ENCODE results near the gene CAMK4.

The CAMK4 gene

DNA sequence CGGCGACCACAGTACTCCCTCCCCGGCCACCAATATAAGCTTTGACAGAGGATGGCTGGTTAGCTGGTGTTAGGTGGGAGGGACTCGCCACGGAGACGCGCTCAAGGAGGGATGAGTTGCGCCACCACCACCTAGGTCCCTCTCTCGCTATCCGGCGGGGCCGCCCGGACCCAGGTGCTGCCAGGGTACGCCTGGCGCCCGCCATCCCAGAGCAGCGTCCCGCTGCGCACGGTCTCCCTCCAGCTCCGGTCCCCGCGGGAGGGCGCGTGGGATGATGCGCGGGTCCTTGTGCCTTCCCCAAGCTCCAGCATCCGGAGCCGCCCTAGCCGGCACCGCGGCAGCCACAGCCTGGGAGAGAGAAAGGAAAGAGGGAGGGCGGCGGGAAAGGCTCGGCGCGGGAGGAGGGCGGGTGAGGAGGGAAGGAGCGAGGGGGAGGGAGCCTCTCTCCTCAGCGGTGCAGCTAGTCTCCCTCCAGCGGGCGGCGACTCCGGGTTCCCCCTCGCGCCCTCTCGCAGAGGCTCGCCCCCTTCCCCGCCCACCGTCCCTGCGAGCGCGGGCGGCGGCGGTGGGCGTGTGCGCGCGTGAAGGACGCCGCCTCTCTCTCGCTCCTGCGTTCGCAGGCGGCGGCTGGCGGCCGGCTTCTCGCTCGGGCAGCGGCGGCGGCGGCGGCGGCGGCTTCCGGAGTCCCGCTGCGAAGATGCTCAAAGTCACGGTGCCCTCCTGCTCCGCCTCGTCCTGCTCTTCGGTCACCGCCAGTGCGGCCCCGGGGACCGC lies at the start of gene CAMK4:
CAMK4 (plus strand) TSS at position 598 of the 774 bp plus-strand sequence; CDS start at position 698, 100 bp downstream.
- peak; percentile 67 to 75 for DNase-seq

DNA sequence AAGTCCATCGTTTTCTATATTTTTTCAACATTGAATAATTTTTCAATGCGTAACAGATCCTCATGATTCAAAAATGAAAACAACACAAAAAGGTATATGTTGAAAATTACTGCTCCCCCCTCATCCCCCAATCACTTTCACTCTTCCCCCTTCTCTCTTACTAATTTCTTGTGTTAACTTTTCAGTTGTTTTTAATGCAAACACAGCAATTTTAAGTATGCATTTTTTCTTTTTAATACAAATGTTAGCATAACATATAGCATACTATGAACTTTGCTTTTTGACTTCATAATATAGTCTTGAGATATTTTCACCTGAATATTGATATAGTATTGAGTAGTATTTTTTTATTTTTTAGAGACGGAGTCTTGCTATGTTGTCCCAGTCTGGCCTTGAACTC lies 41.1 kb upstream of the CAMK4 start:
- DNase-seq = no peak

- no peak for DNase-seq
Measured at GRCh38 chr5:111187079-111187478, 37.1 kb upstream of the CAMK4 start.

DNA sequence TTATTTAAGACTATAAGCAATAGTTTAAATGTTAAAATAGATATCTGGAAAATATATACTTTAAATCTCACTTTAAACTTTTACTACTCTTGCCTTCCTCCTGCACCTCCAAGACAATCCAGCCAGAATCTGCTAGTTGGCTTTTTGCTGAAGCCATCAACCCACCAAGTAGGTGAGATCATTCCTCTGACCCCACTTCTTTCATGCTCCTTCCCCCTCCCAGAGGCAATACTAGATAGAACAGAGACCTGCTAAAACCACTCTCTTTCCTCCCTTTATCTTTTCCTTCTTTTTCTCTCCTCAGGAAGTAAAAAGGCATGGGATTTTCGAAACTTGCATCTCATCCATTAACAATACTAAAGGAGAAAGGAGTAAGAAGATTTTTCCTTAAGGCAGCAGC lies 30.1 kb upstream of the CAMK4 start:
- no peak for DNase-seq

DNA sequence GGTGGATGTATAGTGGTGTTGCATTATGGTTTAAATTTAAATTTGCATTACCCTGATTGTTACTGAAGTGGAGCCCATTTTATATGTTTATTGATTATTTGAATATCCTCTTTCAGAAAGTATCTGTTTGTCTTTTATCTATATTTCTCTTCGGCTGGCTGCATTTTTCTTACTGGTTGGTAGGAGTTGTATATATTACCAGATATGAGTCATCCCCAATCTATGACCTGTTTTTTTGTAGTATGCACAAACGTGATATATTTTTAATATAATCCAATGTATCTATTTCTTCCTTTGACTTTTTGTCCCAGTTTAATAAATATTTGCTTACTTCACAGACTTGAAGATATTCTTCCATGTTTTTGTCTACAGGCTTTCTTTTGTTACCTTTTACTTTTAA lies 29.3 kb upstream of the CAMK4 start:
- DNase-seq = no peak

- DNase-seq = no peak
Measured at GRCh38 chr5:111197523-111197922, 26.7 kb upstream of the CAMK4 start.

- no peak for DNase-seq
Measured at GRCh38 chr5:111198281-111198966, 25.8 kb upstream of the CAMK4 start.

GRCh38 chr5:111200828-111201227 lies 23.4 kb upstream of the CAMK4 start:
- no peak for DNase-seq

DNA sequence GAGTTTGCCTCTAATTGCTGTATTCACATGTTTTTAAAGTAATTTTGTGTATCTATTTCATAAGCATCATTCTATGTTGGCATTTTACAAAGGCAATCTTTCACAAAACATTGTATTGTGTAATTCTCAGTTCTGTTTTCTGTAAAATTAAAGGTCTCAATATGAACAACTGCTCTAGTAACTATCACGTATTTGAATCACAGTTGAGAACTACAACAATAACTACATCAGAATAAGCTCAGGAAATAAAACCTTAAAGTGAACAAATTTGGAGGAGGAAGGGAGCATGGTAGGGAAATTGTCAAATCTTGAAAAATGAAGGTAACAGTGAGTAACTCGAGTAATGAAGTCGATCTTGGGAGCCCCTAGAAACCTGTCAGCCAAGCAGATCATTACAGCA lies 22.5 kb upstream of the CAMK4 start:
- DNase-seq = no peak

- no peak for DNase-seq
Measured at GRCh38 chr5:111211341-111211740, 12.8 kb upstream of the CAMK4 start.

DNA sequence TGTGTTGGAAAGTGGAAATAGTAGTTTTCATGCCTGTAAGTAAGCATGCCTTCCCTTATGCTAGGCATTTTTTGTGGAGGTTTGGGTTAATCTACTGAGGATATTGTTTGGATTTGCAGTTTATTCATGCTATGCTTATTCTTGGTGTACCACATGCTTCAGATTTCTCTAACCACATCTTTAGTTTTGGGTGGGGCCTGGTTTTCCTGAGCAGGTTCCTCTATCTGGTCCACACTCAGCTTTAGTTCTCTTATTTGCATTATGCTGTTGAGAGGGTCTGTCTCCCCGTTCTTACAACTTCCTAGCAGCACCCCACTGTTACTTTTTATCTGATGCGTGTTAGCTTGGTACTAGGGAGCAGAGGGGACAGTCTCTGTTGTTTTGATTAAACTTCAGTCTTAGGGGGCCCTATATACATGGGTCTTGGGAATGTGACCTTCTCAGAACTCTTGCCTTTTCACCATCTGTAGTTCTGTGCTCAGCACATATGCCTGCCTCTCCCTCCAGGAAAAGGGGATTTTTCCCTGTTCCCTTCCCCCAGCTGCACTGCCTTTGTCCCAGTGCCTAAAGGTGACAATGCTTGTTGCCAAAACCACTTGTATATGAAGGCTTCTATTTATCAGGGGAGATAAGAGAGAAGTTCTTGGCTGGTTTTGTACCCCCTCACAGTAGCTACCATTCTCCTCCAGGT lies 10.0 kb upstream of the CAMK4 start:
- no peak for DNase-seq

DNA sequence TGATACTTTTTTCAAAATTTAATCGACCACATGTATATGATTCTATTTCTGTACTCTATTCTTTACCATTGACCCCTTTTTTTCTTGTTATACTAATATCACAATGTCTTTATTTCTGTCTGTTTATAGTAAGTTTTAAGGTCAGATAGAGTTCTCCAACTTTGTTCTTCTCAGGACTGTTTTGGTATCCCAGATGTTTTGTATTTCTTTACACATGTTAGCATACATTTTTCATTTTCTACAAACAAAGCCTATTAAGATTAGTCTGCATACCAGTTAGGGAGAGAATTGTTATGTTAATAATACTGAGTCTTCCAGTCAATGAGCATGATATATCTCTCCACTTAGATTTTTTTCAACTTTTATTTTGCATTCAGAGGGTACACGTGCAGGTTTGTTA lies 8.2 kb upstream of the CAMK4 start:
- no peak for DNase-seq

DNA sequence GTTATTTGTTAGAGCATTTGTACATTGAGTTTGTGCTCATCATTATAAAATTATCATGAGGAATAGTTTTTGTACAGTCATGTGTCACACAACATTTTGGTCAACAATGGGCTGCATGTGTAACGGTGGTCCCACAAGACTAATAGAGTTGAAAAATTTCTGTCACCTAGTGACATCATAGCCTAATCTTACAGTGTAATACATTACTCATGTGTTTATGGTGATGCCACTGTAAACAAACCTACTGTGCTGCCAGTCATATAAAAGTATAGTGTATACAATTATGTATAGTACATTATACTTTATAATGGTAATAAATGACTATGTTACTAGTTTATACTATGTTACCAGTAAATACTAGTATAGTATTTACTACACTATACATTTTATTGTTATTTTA lies 3.0 kb upstream of the CAMK4 start:
- DNase-seq = no peak

- DNase-seq = no peak
Measured at GRCh38 chr5:111223101-111223786, 940 bp upstream of the CAMK4 start.

GRCh38 chr5:111224561-111225345 lies 569 bp downstream of the CAMK4 start:
- no peak for DNase-seq

DNA sequence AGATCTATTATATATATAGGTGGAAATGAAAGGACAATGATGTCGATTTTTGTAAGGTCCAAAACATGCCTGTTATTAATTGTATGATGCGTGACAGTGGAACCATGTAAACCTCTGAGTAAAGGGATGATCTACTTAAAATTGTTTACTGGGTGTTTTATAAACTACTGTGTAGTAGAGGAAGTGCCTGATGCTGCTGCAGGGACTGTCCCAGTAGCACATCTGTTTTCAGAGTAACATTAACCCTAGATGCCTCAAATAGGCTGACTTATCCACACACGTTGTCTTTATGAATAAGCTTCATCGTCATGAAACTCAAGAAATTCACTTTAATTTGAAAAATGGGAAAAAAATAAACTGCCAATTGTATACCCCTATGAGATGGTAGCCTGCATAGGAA lies 1.7 kb downstream of the CAMK4 start:
- DNase-seq = no peak

GRCh38 chr5:111226556-111226955 lies 2.4 kb downstream of the CAMK4 start:
- DNase-seq = no peak

- DNase-seq = no peak
Measured at GRCh38 chr5:111227226-111227782, 3.1 kb downstream of the CAMK4 start.

DNA sequence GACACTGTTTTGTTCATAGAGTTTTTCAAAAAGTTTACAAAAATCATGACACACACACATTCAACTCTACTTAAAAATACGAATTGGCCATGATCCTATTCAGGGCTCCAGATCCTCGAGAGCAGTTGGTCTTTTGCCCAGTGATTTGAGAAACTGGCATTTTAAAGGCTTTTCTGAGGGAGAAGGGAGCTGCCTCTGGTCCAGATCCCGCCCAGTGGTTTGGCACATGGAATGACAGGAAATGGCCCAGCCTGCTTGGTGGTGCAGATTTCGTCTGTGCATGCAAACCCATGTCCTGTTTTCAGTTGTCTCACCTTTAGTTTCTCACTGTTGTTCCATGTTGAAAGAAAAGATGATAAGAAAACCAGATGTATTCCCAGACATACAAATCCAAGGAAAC lies 3.6 kb downstream of the CAMK4 start:
- DNase-seq = no peak

GRCh38 chr5:111228520-111229220 lies 4.5 kb downstream of the CAMK4 start:
- DNase-seq = no peak

DNA sequence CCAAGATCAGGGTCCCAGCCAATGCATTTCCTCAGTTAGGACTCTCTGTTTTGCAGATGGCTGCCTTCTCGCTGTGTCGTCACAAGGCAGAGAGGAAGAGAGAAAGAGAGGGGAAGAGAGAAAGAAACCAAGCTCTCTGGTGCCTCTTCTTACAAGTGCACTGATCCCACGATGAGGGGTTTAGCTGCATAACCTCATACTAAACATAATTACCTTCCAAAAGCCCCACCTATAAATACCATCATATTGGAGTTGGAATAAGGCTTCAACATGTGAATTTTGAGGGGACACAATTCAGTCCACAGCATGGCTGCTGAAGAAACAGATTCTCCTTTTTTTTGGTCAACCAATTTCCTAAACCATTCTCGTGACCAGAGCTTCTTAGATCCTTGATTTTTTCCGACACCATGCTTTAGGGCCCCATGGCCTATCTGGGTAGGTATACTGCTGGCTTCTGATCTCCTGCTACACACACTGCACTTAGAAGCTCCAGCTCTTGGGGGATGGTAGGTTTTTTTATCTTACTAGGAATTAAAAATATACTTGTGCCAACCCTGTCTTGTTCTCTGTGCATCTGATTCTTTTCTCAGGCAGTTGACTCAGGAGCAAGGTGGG lies 5.1 kb downstream of the CAMK4 start:
- no peak for DNase-seq
